ENCODE results near the gene FSIP1.
A peak's percentile ranks its signal among the peaks of the same experiment; 100 is the strongest.

FSIP1 gene

DNA sequence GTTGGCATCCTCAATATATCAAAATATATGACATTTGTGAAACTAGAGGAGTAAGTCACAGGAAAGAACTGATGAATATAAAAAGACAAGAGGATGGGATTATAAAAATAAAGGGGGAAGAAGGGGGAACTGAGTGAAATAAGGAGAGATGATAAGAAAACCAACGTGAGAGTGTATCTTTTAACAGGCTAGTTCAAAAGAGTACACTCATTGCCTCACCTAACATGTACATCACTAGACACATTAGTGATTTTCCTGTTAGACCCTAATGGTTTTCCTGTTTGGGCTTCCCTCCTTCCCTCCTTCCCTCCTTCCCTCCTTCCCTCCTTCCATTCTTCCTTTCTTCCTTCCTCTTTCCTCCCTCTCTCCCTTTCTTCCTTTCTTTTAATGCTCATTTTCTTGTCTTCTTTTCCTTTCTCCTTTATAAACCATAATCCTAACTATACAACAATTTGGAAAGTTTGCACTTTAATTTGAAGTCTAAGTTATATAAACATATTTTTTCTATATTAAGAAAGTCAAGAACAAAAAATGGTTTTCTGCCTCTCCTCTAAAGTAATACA, 35.8 kb downstream of the FSIP1 start:
- Histone ChIP-seq H3K36me3 (replicated peaks) (no peaks in the 10 kb centered on the region), H3K27ac (no peak overlapping the region), H3K27me3 (replicated peaks) (no peaks in the 10 kb centered on the region), H3K4me3 (ENCODE audit: low read depth, low read length) (no peak overlapping the region)
- in situ Hi-C loops (cut with HindIII; ENCODE audit: low pct_ligation_motif_present, low sequenced_read_pairs): no loop called here
- TF ChIP-seq, protein P1, sequence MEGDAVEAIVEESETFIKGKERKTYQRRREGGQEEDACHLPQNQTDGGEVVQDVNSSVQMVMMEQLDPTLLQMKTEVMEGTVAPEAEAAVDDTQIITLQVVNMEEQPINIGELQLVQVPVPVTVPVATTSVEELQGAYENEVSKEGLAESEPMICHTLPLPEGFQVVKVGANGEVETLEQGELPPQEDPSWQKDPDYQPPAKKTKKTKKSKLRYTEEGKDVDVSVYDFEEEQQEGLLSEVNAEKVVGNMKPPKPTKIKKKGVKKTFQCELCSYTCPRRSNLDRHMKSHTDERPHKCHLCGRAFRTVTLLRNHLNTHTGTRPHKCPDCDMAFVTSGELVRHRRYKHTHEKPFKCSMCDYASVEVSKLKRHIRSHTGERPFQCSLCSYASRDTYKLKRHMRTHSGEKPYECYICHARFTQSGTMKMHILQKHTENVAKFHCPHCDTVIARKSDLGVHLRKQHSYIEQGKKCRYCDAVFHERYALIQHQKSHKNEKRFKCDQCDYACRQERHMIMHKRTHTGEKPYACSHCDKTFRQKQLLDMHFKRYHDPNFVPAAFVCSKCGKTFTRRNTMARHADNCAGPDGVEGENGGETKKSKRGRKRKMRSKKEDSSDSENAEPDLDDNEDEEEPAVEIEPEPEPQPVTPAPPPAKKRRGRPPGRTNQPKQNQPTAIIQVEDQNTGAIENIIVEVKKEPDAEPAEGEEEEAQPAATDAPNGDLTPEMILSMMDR (IDR thresholded peaks at IDR 0.05; ENCODE audit: low read depth, low read length, missing control alignments): no peak
- no peak for DNase-seq

DNA sequence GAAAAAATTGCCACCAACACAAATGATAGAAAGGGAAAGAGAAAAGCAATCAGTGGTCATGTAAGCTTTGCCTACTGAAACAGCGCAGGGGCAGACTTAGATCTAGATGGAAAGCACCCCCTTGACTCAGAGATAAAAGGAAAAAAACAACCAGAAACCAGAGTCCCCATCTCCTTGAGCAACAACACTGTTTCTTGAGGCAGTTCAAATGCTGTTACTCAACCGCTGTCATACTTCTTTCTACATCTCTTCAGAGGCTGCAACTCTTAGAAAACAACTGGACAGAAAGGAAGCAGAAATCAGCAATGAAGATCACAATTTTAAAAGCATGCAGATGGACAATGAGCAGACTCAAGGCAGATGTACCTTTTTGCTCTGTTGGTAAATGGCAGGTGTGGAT, 36.5 kb downstream of the FSIP1 start:
- no peak overlapping the region for H3K27ac ChIP-seq
- no peak for DNase-seq
- TF ChIP-seq, protein P1 (IDR thresholded peaks at IDR 0.05; ENCODE audit: low read depth, low read length, missing control alignments): no peak
- in situ Hi-C loops (cut with HindIII; ENCODE audit: low pct_ligation_motif_present, low sequenced_read_pairs): no loop called here
- no peak overlapping the region for H3K4me3 ChIP-seq (ENCODE audit: low read depth, low read length)
- no peaks in the 10 kb centered on the region for H3K27me3 ChIP-seq (replicated peaks)
- H3K36me3 ChIP-seq (replicated peaks): no peaks in the 10 kb centered on the region

DNA sequence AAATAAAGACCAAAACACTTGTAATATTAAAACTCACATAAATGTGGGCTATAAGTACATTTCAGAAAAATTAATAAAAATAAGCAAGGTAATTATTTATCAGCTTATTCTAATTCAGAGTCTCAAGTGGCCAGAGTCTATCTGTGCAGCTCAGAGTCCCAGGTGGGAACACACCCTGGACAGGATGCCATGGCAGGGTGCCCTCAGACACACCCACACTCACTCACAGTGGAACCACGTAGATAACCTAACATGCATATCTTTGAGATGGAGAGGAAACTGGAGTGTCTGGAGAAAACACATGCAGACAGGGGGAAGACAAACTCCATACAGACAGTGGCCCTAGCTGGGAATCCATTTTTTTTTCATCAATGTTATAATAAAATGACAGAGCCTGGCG, 37.2 kb downstream of the FSIP1 start:
- DNase-seq: no peak
- H3K36me3 ChIP-seq (replicated peaks): no peaks in the 10 kb centered on the region
- H3K27me3 ChIP-seq (replicated peaks): no peaks in the 10 kb centered on the region
- in situ Hi-C loops (cut with HindIII; ENCODE audit: low pct_ligation_motif_present, low sequenced_read_pairs): no loop called here
- TF ChIP-seq, protein P1 (IDR thresholded peaks at IDR 0.05; ENCODE audit: low read depth, low read length, missing control alignments): no peak
- no peak overlapping the region for H3K27ac ChIP-seq
- H3K4me3 ChIP-seq (ENCODE audit: low read depth, low read length): no peak overlapping the region

DNA sequence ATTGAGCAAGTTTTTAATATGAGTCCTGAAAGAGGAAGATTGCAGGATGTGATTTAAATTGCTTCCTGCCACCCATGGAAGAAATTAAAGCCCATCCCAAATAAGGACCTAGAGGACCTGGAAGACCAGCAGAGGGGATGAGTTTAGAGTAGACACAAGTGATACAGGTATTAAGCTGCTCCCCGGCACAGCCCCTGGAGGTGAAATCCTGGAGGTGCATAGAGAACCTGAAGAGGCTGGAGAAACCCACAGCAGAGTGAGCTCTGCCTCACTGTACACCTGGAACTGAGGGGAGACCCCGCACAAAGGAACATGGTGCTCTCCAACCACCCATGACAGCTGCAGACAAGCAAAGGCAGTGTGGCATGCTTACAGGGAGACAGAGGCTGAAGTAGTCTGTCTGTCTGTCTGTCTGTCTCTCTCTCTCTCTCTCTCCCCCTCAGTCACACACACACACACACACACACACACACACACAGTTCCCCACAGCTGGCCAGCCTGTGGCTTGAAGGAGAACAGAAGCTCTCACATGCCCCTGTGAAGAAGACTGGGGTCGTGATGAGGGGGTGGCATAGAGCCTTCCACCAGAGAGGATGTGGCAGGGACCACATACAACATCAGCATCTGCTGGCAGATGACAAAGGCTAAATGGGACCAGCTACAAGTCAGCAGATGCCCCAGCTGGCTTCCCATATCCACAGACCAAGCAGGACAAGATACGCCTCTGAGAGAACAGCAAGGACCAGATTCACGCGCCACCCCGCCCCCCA, 38.1 kb downstream of the FSIP1 start:
- Histone ChIP-seq H3K27me3 (replicated peaks) (no peaks in the 10 kb centered on the region), H3K36me3 (replicated peaks) (no peaks in the 10 kb centered on the region), H3K4me3 (ENCODE audit: low read depth, low read length) (no peak overlapping the region), H3K27ac (no peak overlapping the region)
- no peak for DNase-seq
- in situ Hi-C loops (cut with HindIII; ENCODE audit: low pct_ligation_motif_present, low sequenced_read_pairs): no loop called here
- TF ChIP-seq, protein P1 (IDR thresholded peaks at IDR 0.05; ENCODE audit: low read depth, low read length, missing control alignments): no peak

DNA sequence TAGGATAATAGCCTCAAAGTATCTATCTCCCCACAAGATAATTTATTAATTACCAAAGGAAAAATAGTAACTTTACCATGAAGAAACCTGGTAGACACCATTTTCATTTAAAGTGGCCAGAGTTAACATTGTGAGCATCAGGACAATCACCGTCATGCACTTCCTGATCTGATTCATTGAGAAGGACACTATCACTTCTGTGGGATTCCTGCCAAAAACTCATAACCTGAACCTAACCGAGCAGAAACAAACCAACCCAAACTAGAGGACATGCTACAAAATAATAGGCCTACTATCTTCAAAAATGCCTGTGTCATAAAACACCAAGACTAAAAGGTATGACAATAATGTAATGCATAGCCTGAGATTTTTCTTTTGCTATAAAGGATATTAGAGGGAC, 39.0 kb downstream of the FSIP1 start:
- Histone ChIP-seq H3K27me3 (replicated peaks) (no peaks in the 10 kb centered on the region), H3K4me3 (ENCODE audit: low read depth, low read length) (no peak overlapping the region), H3K27ac (no peak overlapping the region), H3K36me3 (replicated peaks) (no peaks in the 10 kb centered on the region)
- in situ Hi-C loops (cut with HindIII; ENCODE audit: low pct_ligation_motif_present, low sequenced_read_pairs): no loop called here
- peak; percentile 14 for DNase-seq
- TF ChIP-seq, protein P1 (IDR thresholded peaks at IDR 0.05; ENCODE audit: low read depth, low read length, missing control alignments): no peak

All from brain microvascular endothelial cell (primary cell).